ENCODE results near the gene PLIN4. TPM values are rescaled to one million over a fixed set of nuclear protein-coding genes. Genes with fewer than 3 reads are reported as not detected.
A peak's percentile ranks its signal among the peaks of the same experiment; 100 is the strongest.

Gene PLIN4
- total RNA-seq, 1 donor from 2014 or later, result 2.0 TPM

DNA sequence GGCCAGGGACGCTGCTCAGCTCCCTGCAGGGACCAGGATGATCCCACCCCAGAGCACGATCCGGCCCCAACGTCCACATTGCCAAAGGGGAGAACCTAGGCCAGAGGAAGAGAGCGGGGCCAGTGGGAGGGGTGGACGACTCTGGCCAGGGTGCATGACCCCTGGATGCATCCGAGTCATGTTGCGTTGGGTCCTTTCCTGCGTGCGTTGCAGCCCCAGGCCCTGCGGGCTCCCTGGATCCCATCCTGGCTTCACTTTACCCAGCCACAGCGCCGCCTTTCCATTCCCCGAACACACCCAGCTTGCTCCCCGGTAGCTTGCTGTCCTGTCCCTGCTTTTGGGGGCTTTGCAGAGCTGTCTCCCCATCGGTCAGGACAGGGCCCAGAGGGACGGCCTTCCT lies 10.5 kb downstream of the PLIN4 start:
- DNase-seq (ENCODE audit: low read depth in 2 of 2), result no peak

DNA sequence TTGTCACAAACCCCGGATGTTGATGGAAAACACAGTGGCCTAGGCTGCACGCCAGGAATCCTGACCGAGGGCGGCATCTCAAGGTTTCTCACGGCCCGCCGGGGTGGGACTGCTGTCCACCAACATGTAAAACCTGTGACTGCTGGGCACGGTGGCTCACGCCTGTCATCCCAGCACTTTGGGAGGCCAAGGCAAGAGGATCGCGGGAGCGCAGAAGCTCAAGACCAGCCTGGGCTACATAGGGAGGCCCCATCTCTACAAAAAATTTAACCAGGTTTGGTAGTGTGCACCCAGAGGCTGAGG lies 11.2 kb downstream of the PLIN4 start:
- DNase-seq (ENCODE audit: low read depth in 2 of 2), result no peak

DNA sequence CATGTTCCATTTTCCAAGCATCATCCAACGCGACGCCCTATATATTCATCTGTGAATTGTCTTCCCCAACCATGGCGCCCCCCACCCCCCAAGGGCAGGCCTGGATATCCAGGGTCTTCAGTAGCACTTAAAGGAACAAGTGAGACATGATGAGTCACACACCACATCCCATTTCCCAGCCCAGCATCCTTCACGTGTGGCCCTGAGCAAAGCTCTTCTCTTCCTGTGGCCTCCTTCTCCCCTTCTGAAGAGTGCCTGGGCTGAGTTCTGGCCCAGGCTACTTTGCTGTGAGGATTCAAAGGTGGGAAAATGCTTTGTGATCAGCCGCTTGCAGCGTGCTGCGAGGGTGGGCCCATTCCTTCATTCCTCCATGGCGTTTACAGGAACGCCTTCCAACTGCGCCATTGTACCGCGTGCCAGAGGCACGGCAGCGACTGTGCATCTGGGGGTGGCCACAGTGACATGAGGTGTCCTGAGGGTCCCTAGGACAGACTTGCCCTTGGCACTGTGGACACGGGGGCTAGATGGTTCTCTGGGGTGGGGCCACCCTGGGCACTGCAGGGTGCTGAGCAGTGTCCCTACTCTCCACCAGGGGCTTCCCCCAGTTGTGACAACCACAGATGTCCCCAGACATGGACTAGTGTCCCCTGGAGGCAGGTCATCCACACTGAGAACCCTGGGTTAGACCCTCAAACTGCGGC lies 11.7 kb downstream of the PLIN4 start:
- DNase-seq (ENCODE audit: low read depth in 2 of 2), result peak in 1 of 2 donors; percentile 85

DNA sequence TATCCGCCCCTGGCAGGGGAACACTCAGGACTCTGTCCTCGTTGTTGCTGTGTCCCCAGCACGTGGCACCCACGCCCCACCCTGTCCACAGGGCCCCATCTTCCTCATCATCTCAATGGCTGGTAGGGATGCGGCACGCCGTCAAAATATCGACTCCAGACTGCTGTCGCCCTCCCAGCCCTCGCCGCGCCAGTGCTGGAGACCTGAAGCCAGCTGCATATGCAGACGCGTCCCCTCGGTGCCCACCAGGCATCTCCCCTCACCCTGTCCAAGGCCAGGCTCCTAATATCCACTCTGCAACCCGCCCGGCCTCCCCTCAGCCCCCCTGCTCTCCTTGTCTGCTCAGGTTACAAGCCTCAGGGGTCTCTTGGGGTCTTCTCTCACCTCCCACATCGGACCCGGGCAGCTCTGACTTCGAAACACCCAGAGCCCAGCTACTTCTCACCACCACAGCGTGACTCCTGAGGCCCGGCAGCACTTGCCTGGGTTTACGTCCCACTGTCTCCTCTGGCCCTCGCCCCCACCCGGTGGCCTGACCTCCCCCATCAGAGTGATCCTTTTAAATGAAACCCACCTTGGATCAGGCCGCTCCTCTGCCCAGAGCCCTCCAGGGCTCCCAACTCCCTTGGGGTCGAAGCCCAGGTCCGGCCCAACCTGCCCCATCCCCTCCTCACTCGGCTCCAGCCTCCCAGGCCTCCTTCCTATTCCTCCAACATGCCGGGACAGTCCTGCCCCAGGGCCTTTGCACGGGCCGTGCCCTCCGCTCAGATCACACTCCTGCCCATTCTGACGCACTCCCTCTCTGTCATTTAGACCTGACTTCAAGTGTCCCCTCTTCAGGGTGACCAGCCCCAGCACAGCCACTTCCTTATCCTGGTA lies 12.5 kb downstream of the PLIN4 start:
- no peak for DNase-seq (ENCODE audit: low read depth in 2 of 2)

DNA sequence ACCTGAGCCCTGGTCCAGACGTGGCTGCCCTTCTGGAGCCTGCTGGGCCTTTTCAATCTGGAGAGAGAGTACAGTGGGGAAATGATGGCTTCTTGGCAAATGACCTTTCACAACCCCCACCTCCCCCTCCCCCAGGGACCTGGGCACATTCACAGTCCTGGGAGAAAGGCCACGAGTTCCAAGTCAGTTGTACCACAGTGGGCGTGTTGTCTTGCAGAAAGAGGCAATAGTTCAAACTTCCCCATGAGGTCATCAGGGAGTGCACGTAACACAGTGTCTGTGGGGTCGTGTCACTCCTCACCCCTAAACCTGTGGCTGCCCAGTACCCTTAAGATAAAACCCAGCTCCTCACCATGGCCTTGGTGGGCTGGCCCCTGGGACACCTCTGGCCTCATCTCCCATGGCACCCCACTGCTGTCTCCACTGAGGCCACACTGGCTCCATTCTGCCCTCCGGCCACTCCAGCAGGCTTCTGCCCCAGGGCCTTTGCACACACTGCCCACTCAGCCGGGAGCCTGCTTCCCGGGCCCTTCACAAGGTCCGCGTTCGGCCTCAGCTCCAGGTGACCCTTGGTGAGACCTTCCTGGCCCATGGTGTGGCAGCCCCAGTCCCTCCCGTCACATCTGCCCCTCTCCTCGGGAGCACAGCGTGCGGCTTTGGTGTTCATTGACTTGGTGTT lies 13.3 kb downstream of the PLIN4 start:
- DNase-seq (ENCODE audit: low read depth in 2 of 2), result no peak

DNA sequence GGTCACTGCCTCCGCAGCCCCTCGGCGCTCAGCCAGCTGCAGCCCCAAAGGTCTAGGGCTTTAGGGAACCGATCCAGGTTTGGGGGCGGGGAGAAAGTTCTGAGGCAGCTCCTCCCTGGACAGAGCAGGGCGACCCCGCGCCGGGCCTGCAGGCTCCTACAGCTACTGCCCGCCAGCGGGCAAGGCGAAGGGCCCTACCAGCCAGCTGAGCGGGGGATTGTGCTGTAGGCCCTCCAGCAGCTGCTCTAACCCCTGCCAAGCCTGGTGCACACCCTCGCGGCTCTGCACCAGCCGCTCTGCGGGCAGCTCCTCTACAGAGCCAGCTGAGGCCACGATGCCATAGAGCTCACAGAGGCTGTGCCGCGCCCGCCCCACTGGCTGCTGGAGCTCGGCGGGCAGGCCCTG lies 14.0 kb downstream of the PLIN4 start:
- DNase-seq (ENCODE audit: low read depth in 2 of 2), result no peak

DNA sequence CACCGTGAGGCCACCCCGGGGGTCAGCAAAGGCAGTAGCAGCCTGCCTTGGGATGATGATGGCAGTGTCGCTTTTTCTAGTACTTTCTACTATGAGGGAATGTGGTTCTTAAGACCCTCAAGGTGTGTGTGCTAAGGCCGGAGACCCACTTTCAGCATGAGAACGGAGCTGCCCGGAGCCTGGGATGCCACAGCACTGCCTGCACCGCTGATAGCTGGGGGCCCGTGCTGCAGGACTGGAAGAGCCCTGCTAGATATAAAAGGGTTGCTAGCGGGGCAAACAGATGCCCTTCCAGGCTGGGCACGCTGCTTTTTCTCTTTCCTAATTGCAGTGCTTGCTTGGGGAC lies 14.5 kb downstream of the PLIN4 start:
- no peak for DNase-seq (ENCODE audit: low read depth in 2 of 2)

DNA sequence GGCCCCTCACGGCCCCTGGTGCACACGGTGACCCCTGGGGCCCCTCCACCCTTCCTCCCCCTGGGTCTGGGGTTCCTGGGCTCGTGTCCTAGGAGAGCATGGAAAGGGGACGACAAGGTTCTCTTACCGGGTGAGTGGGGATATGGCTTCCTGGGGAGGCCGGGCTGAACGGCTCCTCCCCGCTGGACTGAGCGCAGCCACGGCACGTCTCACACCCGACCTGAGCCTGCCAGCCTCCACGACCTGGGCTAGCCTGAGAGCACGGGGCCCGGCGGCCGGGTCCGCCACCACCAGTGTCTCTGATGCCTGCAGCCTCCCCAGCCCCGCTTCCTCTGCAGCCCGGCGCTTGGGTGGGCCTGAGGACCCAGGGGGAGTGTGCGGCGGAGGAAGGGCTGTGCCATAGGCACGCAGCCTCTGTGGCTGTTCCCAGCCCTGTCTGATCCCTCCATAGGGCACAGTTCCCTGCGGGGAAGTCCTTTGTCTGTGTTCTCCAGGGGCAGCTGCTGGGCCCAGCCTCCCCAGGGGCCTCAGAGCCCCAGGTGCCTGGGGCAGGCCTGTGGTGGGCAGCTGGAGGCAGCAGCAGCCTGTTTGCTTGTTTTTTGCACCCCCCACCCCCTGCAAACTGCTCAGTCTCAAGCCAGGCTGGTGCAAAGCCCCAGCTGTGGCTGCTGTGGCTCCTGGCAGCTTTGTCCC lies 15.0 kb downstream of the PLIN4 start:
- no peak for DNase-seq (ENCODE audit: low read depth in 2 of 2)

DNA sequence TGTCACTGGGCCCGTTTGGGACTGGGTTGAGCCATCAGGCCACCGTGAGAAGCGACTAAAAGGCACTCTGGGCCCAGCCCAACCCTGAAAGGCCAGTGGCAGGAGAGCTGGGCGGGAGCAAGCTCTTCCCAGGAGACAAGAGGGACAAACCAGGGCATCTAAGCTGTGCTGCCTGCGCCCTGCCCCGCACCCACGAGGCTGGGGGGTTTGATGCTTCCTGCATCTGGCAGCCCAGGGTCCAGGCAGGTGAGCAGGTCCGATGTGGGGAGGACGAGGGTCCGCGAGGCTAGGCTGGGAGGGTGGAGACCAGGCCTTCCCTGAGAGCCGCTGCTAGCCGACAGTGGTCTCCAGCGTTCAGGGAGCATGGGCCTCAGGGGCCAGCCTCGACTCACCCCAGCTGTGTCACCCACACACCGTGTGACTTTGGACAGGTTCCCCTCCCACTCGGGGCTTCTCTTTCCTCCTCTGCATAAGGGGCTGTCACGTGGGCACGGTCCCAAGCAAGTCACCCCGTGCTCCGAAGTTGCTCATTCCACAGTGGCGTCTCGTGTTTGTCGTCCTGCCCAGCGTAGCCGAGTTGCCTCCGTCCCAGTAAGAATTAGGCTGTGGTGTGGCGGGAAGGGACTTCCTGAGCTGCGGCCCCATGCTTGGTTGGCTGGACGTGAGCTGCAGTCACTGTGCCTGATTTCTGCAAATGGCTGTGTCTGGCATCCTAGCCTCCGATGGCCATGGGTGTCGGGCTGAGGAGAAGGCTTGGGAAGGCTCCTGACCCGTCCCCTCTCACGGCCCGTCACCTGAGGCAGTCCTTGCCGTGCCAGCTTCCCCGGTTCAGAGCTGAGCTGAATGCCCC lies 15.8 kb downstream of the PLIN4 start:
- DNase-seq (ENCODE audit: low read depth in 2 of 2), result no peak

DNA sequence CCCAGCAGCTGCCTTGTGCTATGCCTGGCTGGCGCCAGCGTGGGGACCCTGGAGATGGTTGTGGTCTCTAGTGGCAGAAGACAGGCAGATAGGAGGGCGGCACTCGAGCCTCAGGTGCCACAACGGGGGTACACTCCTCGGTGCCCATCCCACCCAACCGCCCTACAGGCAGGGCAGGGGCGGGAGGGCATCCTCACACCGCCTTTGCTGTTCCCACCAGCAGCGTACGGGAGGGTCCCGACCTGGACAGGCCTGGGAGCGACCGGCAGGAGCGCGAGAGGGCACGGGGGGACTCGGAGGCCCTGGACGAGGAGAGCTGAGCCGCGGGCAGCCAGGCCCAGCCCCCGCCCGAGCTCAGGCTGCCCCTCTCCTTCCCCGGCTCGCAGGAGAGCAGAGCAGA lies 16.6 kb downstream of the PLIN4 start:
- DNase-seq (ENCODE audit: low read depth in 2 of 2), result no peak

DNA sequence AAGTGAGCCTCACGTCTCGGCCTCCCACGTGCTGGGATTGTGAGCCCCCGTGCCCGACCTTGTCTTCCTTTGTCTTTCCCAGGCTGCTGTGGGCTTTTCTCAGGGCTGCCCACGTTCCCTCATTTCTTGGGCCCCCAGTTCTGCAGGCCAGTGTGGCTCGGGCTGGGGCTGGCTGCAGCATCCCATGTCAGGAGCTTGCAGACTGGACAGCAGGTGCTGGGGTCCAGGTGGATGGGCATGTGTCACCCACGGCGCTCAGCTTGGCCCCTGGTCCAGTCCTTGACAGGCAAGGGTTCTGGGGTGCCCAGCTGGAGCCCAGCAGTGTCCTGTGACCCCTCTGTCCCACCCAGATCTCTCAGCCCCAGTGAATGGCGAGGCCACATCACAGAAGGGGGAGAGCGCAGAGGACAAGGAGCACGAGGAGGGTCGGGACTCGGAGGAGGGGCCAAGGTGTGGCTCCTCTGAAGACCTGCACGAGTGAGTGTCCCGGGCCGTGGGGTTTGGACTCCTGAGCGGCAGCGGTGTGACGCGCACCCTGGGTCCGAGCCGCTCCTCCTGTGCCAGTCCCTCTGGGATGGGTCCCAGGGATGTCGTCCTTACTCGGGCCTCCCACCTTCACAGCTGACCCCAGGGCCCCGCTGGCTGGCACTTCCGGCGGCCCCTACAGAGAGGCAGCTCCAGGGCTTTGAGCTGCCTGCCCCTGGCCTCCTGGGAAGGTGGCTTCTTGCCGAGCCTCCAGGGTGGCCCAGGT lies 17.3 kb downstream of the PLIN4 start:
- no peak for DNase-seq (ENCODE audit: low read depth in 2 of 2)

DNA sequence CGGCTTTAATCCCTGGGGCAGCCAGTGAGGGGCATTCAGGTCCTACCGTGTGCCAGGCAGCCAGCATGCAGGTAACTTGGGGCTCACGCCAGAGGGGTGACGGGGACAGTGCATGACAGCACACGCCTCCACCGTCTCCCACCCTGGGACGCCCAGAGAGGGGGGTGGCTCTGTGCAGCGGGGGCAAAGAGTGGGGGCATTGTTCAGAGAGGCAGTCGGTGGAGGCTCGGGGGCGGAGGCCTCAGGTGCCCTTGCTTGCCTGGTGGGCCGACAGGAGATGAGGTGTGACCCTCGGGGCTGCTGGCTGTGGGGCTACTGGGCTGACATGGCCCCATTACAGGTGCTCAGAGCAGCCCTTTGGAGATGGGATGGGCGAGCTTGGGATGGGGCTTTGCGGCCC lies 18.4 kb downstream of the PLIN4 start:
- DNase-seq (ENCODE audit: low read depth in 2 of 2), result no peak

DNA sequence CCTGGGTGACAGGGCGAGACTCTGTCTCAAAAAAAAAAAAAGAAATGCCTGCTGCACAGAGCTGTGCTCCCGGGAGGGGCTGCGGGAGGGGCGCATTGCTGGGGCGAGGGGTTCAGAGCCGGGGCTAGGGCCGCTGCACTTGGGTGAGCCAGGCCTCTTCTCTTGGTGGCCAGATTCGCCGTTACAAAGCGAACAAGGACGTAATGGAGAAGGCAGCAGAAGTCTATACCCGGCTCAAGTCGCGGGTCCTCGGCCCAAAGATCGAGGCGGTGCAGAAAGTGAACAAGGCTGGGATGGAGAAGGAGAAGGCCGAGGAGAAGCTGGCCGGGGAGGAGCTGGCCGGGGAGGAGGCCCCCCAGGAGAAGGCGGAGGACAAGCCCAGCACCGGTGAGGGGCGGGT lies 19.0 kb downstream of the PLIN4 start:
- no peak for DNase-seq (ENCODE audit: low read depth in 2 of 2)

DNA sequence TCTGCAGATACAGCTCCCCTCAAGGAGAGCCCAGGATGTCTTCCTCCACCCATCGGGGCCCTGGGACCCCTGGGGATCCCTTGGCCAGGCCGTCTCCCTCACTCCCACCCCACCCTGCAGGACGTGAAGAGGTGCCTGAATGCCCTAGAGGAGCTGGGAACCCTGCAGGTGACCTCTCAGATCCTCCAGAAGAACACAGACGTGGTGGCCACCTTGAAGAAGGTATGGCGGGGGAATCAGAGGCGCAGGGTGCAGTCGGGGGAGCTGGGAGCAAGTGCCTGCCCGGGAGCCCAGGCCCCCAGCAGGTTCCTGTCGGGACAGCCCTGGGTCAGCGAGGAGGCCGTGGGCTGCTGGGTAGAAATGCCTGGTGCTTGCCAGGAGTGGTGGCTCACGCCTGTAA lies 19.6 kb downstream of the PLIN4 start:
- no peak for DNase-seq (ENCODE audit: low read depth in 2 of 2)

DNA sequence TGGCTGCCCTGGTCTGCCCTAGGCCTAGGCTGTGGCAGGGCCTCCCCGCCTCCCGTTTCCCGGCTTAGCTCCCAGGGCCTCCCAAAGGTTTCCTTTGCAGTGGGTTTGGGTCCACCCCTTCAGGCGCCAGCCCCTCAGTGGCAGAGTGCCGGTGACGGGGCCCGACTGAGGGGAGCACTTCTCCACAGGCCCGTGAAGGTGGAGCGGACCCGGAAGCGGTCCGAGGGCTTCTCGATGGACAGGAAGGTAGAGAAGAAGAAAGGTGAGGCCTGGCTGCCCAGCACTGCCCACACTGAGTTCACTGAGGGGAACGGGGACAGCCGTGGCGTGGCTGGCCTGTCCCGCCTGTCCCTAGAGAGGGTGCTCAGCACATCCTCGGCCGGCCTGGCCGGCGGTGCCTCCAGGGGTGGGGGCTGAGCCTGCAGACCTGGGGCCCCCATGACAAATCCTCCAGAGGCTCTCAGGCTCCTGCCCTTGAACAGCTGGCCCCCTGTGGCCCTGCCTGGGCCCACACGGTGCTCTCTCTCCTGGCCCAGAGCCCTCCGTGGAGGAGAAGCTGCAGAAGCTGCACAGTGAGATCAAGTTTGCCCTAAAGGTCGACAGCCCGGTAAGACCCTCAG lies 20.4 kb downstream of the PLIN4 start:
- no peak for DNase-seq (ENCODE audit: low read depth in 2 of 2)

DNA sequence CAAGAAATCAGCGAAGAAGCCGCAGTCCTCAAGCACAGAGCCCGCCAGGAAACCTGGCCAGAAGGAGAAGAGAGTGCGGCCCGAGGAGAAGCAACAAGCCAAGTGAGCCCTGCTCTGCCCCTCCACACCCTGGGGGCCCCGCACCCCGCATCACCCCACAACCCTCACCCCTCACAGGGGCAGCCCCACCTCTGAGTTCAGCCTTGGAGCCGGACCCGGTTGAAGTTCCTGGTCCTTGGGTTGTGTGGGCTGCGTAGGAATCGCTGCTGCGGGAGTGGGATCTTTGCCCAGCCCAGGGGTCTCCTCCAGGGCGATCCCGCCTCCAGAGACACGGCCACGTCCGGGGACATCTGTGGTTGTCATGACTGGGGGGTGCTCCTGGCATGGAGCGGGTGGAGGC lies 22.0 kb downstream of the PLIN4 start:
- DNase-seq (ENCODE audit: low read depth in 2 of 2), result no peak

DNA sequence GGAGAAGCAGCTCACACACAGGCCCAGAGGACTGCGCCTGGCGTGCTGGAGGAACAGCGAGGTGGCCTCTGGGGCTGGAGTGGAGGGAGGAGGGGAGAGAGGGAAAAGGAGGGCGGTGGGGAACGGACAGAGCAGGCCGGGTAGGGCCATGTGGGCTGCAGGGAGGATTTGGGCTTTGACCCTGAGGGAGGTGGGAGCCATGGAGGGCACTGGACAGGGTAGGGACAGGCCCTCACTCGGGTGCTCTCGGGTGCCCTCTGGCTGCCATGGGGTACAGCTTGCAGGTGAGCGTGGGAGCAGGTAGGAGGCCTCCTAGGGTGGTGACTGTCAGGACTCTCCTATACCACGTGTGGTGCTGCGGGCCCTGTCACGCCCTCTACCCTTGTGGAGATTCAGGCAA lies 22.8 kb downstream of the PLIN4 start:
- no peak for DNase-seq (ENCODE audit: low read depth in 2 of 2)

DNA sequence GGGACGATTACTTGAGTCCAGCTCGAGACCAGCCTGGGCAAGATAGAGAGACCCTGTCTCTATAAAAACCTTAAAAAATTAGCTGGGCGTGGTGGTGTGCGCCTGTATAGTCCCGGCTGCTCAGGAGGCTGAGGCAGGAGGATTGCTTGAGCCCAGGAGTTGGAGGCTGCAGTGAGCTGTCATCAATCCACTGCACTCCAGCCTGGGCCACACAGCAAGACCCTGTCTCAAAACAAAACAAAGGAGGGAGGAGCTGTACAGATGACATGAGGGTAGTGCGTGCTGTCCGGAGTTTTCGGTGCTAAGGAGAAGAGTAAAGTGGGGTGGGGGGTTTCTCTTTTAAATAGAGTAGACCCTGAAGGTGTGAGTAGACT lies 23.6 kb downstream of the PLIN4 start:
- no peak for DNase-seq (ENCODE audit: low read depth in 2 of 2)

DNA sequence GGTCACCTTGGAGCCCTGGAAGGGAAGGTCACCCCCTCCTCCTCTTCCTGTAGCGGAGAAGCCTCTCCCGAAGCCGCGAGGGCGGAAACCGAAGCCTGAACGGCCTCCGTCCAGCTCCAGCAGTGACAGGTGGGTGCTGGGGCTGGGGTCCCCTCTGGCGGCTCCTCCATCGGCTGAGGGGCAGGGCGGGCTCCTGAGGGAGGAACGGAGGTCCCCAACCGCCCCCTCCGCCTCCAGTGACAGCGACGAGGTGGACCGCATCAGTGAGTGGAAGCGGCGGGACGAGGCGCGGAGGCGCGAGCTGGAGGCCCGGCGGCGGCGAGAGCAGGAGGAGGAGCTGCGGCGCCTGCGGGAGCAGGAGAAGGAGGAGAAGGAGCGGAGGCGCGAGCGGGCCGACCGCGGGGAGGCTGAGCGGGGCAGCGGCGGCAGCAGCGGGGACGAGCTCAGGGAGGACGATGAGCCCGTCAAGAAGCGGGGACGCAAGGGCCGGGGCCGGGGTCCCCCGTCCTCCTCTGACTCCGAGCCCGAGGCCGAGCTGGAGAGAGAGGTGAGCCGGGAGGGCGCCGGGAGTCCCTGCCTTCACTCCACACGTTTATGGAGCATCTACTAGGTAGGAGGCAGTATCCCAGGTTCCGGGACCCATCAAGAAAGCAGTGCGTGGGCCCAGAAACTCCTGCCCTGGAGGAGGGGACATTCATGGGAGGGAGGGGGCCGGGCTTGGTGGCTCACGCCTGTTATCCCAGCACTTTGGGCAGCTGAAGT lies 24.2 kb downstream of the PLIN4 start:
- DNase-seq (ENCODE audit: low read depth in 2 of 2), result no peak
